ENCODE data around the gene GLRX. TPM values are rescaled to one million over a fixed set of nuclear protein-coding genes. Genes with fewer than 3 reads are reported as not detected.

The GLRX gene
- total RNA-seq, 1 donor from 2014 or later, result 18.3 TPM

DNA sequence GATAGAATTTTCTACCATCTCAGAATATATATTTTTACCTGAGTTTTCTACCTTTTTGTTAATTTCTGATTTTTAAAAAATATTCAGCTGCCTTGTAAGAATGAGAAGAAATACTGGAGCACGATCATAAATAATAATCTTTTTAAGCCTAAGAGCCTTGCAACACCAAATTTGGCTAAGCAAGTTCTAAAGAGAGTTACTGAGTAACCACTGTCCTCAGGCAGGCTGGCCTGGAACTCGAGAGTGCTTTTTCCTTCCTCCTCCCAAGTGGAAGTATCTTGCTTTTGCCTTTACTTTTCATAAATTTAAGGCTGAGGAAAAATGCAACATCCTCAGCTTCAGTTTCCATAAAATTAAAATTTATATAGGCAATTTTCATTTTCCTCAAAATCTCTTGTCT is 21.0 kb downstream of the GLRX start:
- peaks cover 10% of the 10 kb centered on the region for H3K9me3 Mint-ChIP-seq (ENCODE audit: low read depth)
- H3K27me3 Mint-ChIP-seq (ENCODE audit: low read depth), result no peaks in the 10 kb centered on the region
- peaks cover 8% of the 10 kb centered on the region for H3K36me3 Mint-ChIP-seq (ENCODE audit: low read depth)
- H3K4me1 Mint-ChIP-seq (ENCODE audit: low read depth), result peaks cover 18% of the 10 kb centered on the region
- no peak overlapping the region for H3K4me3 Mint-ChIP-seq (ENCODE audit: unreplicated experiment)
- peak overlapping the region; percentile 49 for H3K27ac Mint-ChIP-seq (ENCODE audit: unreplicated experiment)
- no peak for DNase-seq (ENCODE audit: low spot score)
- TF ChIP-seq, protein P1, sequence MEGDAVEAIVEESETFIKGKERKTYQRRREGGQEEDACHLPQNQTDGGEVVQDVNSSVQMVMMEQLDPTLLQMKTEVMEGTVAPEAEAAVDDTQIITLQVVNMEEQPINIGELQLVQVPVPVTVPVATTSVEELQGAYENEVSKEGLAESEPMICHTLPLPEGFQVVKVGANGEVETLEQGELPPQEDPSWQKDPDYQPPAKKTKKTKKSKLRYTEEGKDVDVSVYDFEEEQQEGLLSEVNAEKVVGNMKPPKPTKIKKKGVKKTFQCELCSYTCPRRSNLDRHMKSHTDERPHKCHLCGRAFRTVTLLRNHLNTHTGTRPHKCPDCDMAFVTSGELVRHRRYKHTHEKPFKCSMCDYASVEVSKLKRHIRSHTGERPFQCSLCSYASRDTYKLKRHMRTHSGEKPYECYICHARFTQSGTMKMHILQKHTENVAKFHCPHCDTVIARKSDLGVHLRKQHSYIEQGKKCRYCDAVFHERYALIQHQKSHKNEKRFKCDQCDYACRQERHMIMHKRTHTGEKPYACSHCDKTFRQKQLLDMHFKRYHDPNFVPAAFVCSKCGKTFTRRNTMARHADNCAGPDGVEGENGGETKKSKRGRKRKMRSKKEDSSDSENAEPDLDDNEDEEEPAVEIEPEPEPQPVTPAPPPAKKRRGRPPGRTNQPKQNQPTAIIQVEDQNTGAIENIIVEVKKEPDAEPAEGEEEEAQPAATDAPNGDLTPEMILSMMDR (IDR thresholded peaks at IDR 0.05), result no peak

DNA sequence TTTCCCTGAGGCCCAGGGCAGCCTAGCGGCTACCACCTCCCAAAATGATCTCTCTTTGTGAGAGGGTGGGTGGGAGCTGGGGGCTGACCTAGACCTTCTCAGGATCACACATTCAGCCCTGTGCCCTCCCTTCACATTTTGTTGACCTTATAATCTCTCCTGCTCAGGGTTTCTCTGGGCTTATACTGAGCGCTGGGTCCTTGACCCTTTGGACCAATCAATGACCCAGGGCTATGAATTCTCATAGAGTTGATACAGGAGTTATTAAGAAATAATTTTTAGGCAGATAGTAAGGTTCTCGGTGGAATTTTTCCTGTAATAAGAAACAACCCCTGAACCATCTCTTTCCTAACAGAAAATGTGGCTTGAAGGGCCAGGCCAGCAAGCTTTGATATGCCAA is 22.0 kb downstream of the GLRX start:
- TF ChIP-seq, protein P1 (IDR thresholded peaks at IDR 0.05), result no peak
- Mint-ChIP-seq H3K36me3 (ENCODE audit: low read depth) (peaks cover 8% of the 10 kb centered on the region), H3K4me3 (ENCODE audit: unreplicated experiment) (no peak overlapping the region), H3K27ac (ENCODE audit: unreplicated experiment) (no peak overlapping the region), H3K27me3 (ENCODE audit: low read depth) (no peaks in the 10 kb centered on the region), H3K4me1 (ENCODE audit: low read depth) (peaks cover 18% of the 10 kb centered on the region), H3K9me3 (ENCODE audit: low read depth) (peaks cover 10% of the 10 kb centered on the region)
- no peak for DNase-seq (ENCODE audit: low spot score)

DNA sequence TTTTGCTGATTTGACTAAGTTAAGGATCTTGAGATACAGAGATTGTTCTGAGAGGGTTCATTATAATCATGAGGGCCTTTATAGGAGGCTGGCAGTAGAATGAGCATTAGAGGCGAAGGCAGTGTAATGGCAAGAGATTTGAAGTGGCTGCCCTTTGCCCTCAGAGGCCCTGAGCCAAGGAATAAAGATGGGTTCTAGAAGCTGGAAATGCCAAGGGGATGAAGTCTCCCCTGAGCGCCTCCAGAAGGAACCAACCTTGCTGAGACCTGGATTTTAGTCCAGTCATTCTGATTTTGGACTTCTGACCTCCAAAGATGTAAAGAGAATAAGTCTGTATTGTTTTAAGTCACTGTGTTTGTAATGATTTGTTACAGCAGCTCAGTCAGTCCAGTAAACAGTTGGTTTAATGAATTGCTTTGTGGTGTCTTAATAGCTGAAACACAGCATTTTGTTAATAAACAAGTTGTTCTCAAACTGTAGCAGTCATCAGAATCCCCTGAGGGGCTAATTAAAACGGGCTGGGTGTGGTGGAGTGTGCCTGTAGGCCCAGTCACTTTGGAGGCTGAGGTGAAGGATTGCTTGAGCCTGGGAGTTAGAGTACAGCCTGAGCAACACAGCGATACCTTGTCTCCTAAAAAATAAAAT is 23.2 kb downstream of the GLRX start:
- Mint-ChIP-seq H3K27me3 (ENCODE audit: low read depth) (no peaks in the 10 kb centered on the region), H3K4me1 (ENCODE audit: low read depth) (peaks cover 18% of the 10 kb centered on the region), H3K36me3 (ENCODE audit: low read depth) (peaks cover 7% of the 10 kb centered on the region), H3K27ac (ENCODE audit: unreplicated experiment) (no peak overlapping the region), H3K4me3 (ENCODE audit: unreplicated experiment) (no peak overlapping the region), H3K9me3 (ENCODE audit: low read depth) (no peaks in the 10 kb centered on the region)
- no peak for DNase-seq (ENCODE audit: low spot score)
- TF ChIP-seq, protein P1 (IDR thresholded peaks at IDR 0.05), result no peak

DNA sequence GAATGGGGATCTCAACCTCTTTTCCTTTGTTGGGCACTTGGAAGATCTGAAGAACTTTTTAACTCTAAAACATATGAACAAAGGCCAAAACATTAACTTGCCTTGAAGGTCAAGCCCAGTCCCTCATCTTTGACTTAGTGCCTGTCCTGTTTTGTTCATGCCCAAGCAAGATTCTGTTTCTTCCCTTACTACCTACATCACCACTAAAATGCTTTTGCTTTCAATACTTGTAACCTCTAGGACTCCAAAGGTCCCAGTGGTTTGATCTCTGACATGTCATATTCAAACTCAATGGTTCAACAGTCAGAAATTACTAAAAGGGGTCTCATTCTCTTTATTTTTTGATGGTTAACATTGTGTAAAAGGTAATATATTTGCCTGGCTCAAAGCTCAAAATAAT is 24.0 kb downstream of the GLRX start:
- Mint-ChIP-seq H3K4me3 (ENCODE audit: unreplicated experiment) (no peak overlapping the region), H3K36me3 (ENCODE audit: low read depth) (peaks cover 10% of the 10 kb centered on the region), H3K9me3 (ENCODE audit: low read depth) (no peaks in the 10 kb centered on the region), H3K4me1 (ENCODE audit: low read depth) (peaks cover 14% of the 10 kb centered on the region), H3K27me3 (ENCODE audit: low read depth) (no peaks in the 10 kb centered on the region), H3K27ac (ENCODE audit: unreplicated experiment) (no peak overlapping the region)
- no peak for DNase-seq (ENCODE audit: low spot score)
- TF ChIP-seq, protein P1 (IDR thresholded peaks at IDR 0.05), result no peak

DNA sequence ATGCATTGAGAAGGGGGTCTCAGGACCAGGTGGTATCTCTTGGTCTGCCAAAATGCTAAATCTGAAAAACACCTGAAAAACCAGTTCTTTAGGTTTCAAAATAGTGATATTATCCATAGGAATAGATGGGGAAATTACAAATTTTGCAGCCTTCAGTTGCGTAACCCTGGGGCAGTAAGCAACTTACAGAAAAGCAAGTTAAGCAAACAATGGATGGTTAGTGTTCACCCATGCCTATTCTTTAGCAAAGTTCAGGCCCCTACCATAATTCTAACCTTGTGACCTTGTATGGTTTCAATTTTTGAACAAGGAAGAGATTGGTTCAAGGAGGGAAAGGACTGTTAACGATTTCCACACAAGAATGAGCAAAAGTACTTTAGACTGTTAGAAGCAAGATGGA is 24.5 kb downstream of the GLRX start:
- Mint-ChIP-seq H3K9me3 (ENCODE audit: low read depth) (no peaks in the 10 kb centered on the region), H3K4me1 (ENCODE audit: low read depth) (peaks cover 10% of the 10 kb centered on the region), H3K27me3 (ENCODE audit: low read depth) (no peaks in the 10 kb centered on the region), H3K4me3 (ENCODE audit: unreplicated experiment) (no peak overlapping the region), H3K36me3 (ENCODE audit: low read depth) (peaks cover 10% of the 10 kb centered on the region), H3K27ac (ENCODE audit: unreplicated experiment) (no peak overlapping the region)
- no peak for DNase-seq (ENCODE audit: low spot score)
- TF ChIP-seq, protein P1 (IDR thresholded peaks at IDR 0.05), result no peak

All from chondrocyte (in vitro differentiated cells).